Measurements from ENCODE around the gene PHC2. TPM values are rescaled to one million over a fixed set of nuclear protein-coding genes. Genes with fewer than 3 reads are reported as not detected.
"Not testable (repeated sequence)": the region's sequence is repeated elsewhere in the genome, so short reads cannot be mapped to it uniquely, and the experiment has no call there.

PHC2 gene
- total and polyA plus RNA-seq, 2 of the 13 experiments (the other 11 are each of a cell fraction or from before 2014, with no cell fraction given), result 52.5 to 84.9 TPM

- ATAC-seq (no peak), DNase-seq (ENCODE audit: low spot score) (no peak), FAIRE-seq (no peak)
- H3K27me3 ChIP-seq (ENCODE audit: control insufficient read depth in 1 of 2, insufficient read depth in 2 of 2, low read length in 2 of 2), result peaks cover 0 to 10% of the 10 kb centered on the region in 2 experiments; a peak in 2 of 5 replicates
- 44% methylated on average over 6 of the region's 8 CpGs for WGBS (ENCODE audit: low lambda C conversion rate)
- ChIA-PET POLR2A (no interaction called here), CTCF (ENCODE audit: low intra/inter-chr PET ratio, low total read pairs) (no interaction called here)
- H3K27ac ChIP-seq (ENCODE audit: extremely low read length, insufficient read depth, low read length), result no peak overlapping the region
- H4K20me1 ChIP-seq (ENCODE audit: insufficient read depth, low read length), result no peaks in the 10 kb centered on the region
- no peak overlapping the region for H3K9ac ChIP-seq (ENCODE audit: insufficient read depth, low read depth, low read length)
- TF ChIP-seq CREB3 (CRISPR knock-in tag; IDR thresholded peaks at IDR 0.05) (no peak), ZNF256 (CRISPR knock-in tag; conservative IDR thresholded peaks at IDR 0.05) (no peak), ZSCAN9 (CRISPR knock-in tag; IDR thresholded peaks at IDR 0.05; ENCODE audit: borderline replicate concordance) (no peak), HDAC2 (CRISPR knock-in tag; IDR thresholded peaks at IDR 0.05) (no peak), ZFP36L1 (CRISPR knock-in tag; IDR thresholded peaks at IDR 0.05) (no peak), BHLHE40 (IDR thresholded peaks at IDR 0.05; ENCODE audit: low read length) (no peak), GZF1 (CRISPR knock-in tag; IDR thresholded peaks at IDR 0.05) (no peak), KLF16 (CRISPR knock-in tag; IDR thresholded peaks at IDR 0.05) (no peak)
- no TSS peak for BruUV-seq (replicated peaks)
- no peaks in the 10 kb centered on the region for H3K79me2 ChIP-seq (ENCODE audit: insufficient read depth, low read length)
- in situ Hi-C loops (cut with HindIII; ENCODE audit: extremely low pct_ligation_motif_present, low pct_unique_long_range_greater_than_20kb), result no loop called here
- peaks cover 14% of the 10 kb centered on the region for H3K4me1 ChIP-seq (ENCODE audit: insufficient read depth, low read length)
- H3K9me3 ChIP-seq (ENCODE audit: low read length), result no peaks in the 10 kb centered on the region
- no peak overlapping the region for H3K4me2 ChIP-seq (ENCODE audit: low read depth, low read length)
- intact Hi-C loops (cut with micrococcal nuclease; ENCODE audit: unreplicated experiment), result no loop called here
- H2AFZ ChIP-seq (ENCODE audit: low read length), result no peak overlapping the region
- no peaks in the 10 kb centered on the region for H3K36me3 ChIP-seq (replicated peaks in 1 of 2; ENCODE audit: control insufficient read depth in 1 of 2, insufficient read depth in 2 of 2, low read length in 2 of 2)
- no peak overlapping the region for H3K4me3 ChIP-seq (replicated peaks in 1 of 3; ENCODE audit: insufficient read depth in 1 of 3, low read depth in 2 of 3, low read length in 3 of 3)
Observed at GRCh38 chr1:33310702-33311101, 120.2 kb downstream of the PHC2 start.

- H3K4me1 ChIP-seq (ENCODE audit: insufficient read depth, low read length); FAIRE-seq; H3K4me3 ChIP-seq (replicated peaks in 1 of 3; ENCODE audit: insufficient read depth in 1 of 3, low read depth in 2 of 3, low read length in 3 of 3); intact Hi-C loops (cut with micrococcal nuclease; ENCODE audit: unreplicated experiment); H3K4me2 ChIP-seq (ENCODE audit: low read depth, low read length); H4K20me1 ChIP-seq (ENCODE audit: insufficient read depth, low read length); H3K9ac ChIP-seq (ENCODE audit: insufficient read depth, low read depth, low read length); POLR2A ChIA-PET; H3K27ac ChIP-seq (ENCODE audit: extremely low read length, insufficient read depth, low read length); H3K36me3 ChIP-seq (replicated peaks in 1 of 2; ENCODE audit: control insufficient read depth in 1 of 2, insufficient read depth in 2 of 2, low read length in 2 of 2); BruUV-seq (replicated peaks); CTCF ChIA-PET (ENCODE audit: low intra/inter-chr PET ratio, low total read pairs); H3K9me3 ChIP-seq (ENCODE audit: low read length); H2AFZ ChIP-seq (ENCODE audit: low read length); in situ Hi-C loops (cut with HindIII; ENCODE audit: extremely low pct_ligation_motif_present, low pct_unique_long_range_greater_than_20kb); ATAC-seq; H3K79me2 ChIP-seq (ENCODE audit: insufficient read depth, low read length); DNase-seq (ENCODE audit: low spot score); H3K27me3 ChIP-seq (ENCODE audit: control insufficient read depth in 1 of 2, insufficient read depth in 2 of 2, low read length in 2 of 2): not testable (repeated sequence)
- WGBS (ENCODE audit: low lambda C conversion rate), result 100% methylated on average over 3 of the region's 32 CpGs
Observed at GRCh38 chr1:33309351-33309750, 121.5 kb downstream of the PHC2 start.

All from HepG2 (cell line).